BE2C (cell line): Measurements from ENCODE around the gene ADSL.

ENCODE experiments used
- DNase-seq: peaks from one replicate; pipeline ENCODE4 v3.0.0-alpha.2; 2020
- H3K27me3 ChIP-seq: fragments of 250-450 bp; sonication (Bioruptor Pico); 2 replicates; pipeline ENCODE4 v1.5.1; 2020; ENCODE audit warnings: mild to moderate bottlenecking
- H3K36me3 ChIP-seq: fragments of 250-450 bp; sonication (Bioruptor Pico); 2 replicates; pipeline ENCODE4 v1.5.1; 2020; ENCODE audit warnings: mild to moderate bottlenecking
- H3K4me1 ChIP-seq: fragments of 250-450 bp; sonication (Bioruptor Pico); 2 replicates; pipeline ENCODE4 v1.5.1; 2020
- H3K4me3 ChIP-seq: 2 replicates; pipeline ENCODE4 v1.5.1; 2011; ENCODE audit warnings: low read depth, low read length
- H3K9me3 ChIP-seq: fragments of 250-450 bp; sonication (Bioruptor Pico); 2 replicates; pipeline ENCODE4 v1.5.1; 2020
- TF ChIP-seq, protein P1 (sequence below): IDR thresholded peaks from 2 replicates; pipeline ENCODE4 v1.5.1; 2012; ENCODE audit warnings: mild to moderate bottlenecking, low read depth, low read length

The ADSL gene

DNA sequence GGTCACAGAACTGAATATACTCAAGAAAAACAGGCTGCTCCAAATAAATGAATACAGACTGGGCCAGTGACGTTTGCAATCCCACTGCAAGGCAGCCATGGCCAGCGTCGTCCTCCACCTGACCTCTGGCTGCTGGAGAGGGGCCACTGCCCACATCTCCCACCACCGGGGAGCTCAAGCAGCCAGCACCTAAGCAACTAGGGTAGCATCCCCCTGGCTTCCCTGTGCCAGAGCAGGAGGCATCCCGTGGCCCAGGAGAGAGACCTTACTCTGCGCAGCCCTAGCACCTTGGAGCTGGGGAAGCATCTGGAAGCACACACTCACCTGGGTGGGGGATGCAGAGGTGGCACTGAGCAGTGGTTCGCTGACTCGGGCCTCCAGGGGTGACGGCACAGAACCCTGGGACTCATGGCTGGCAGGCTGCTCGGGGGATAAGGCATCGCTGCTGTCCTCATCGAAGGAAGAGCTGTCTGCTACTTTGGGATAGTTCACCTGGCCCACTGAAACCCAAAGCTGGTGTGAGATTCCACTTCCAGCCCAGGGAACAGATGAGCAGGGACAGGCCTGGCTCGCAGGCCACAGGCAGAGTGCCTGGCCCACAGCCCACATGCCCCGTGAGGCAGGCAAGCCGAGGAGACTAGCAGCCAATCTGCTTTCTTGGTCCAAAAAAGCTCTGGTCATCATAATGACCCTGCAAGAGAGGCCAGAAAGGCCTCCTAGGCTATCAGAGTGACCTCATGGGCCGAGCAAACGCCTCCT, 77.8 kb downstream of the ADSL start:
- TF ChIP-seq, protein P1, sequence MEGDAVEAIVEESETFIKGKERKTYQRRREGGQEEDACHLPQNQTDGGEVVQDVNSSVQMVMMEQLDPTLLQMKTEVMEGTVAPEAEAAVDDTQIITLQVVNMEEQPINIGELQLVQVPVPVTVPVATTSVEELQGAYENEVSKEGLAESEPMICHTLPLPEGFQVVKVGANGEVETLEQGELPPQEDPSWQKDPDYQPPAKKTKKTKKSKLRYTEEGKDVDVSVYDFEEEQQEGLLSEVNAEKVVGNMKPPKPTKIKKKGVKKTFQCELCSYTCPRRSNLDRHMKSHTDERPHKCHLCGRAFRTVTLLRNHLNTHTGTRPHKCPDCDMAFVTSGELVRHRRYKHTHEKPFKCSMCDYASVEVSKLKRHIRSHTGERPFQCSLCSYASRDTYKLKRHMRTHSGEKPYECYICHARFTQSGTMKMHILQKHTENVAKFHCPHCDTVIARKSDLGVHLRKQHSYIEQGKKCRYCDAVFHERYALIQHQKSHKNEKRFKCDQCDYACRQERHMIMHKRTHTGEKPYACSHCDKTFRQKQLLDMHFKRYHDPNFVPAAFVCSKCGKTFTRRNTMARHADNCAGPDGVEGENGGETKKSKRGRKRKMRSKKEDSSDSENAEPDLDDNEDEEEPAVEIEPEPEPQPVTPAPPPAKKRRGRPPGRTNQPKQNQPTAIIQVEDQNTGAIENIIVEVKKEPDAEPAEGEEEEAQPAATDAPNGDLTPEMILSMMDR: no peak
- Histone ChIP-seq H3K4me1 (peaks cover under 1% of the 10 kb centered on the region), H3K9me3 (no peaks in the 10 kb centered on the region), H3K27me3 (no peaks in the 10 kb centered on the region), H3K36me3 (peaks cover 21% of the 10 kb centered on the region), H3K4me3 (no peak overlapping the region)
- no peak for DNase-seq

DNA sequence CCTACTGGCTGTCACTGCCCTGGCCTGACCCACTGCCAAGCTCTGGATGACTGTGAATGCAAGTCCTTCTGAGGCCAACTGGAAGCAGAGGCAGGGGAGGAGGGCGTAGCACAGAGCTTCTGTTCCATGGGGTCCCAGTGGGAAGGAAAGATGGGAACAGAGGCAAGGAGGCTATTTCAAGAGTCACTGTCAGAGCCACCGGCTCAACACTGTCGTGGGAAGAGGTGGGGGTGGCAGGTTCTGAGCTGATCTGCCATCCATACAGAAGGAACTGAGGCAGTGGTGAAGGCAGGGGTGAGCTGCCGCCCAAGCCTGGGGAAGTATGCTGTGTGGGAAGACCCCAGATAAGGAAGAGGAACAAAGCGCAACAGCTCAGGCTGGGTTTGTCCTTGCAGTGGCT, 78.8 kb downstream of the ADSL start:
- Histone ChIP-seq H3K36me3 (peaks cover 22% of the 10 kb centered on the region), H3K4me1 (no peaks in the 10 kb centered on the region), H3K27me3 (no peaks in the 10 kb centered on the region), H3K4me3 (no peak overlapping the region), H3K9me3 (no peaks in the 10 kb centered on the region)
- DNase-seq: no peak
- TF ChIP-seq, protein P1: no peak

DNA sequence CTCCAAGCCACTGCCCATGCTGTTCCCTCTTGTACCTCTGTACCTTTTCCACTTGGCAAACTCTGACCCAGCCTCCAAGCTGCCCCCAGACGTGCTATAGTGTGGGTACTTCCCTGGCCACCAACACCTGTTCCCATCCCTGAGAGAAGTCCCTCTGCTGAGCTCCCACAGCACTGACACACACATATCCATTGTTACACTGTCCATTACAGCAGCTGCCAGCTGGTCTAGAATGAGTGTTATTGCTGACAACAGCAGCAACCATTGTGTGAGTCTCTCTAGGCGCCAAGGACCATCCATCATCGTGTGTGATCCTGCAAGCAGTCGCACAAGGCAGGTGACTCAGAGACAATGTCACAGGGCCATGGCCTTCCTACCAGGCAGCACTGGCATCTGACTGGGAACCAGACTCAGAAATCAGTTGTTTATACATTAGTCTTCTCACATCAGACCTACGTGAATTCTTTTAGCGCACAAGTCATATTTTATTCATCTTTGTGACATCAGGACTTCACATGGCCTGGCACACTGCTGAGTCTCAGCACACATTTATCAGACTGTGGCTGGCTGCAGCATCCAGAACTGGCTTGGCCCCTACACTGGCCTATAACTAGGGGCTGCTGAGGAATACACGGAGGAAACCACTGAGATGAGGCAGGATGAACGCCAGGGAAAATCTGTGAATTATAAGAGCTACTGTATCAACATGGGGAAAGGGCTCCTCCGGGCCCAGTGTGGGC, 80.5 kb downstream of the ADSL start:
- Histone ChIP-seq H3K36me3 (peaks cover 16% of the 10 kb centered on the region), H3K9me3 (no peaks in the 10 kb centered on the region), H3K27me3 (no peaks in the 10 kb centered on the region), H3K4me3 (no peak overlapping the region), H3K4me1 (no peaks in the 10 kb centered on the region)
- TF ChIP-seq, protein P1: no peak
- DNase-seq: no peak

DNA sequence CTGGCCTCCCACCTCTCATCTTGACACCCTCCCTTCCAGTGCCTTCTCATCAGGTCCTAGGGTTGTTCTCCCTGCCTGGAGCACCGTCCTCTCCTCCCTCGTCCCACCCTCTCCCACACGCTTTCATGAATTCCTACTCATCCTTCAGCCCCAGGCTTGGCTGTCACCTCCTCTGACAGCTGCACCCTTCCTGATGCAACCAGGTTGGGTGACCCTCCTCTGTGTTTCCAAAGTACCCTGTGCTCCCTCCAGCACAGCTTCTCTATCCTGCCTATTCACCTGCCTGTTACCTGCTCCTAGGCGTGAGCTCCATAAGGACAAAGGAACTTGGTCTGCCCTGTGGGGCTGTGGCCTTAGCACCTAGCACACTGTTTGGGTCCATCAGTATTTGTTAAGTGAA, 82.5 kb downstream of the ADSL start:
- Histone ChIP-seq H3K27me3 (no peaks in the 10 kb centered on the region), H3K36me3 (peaks cover 16% of the 10 kb centered on the region), H3K9me3 (no peaks in the 10 kb centered on the region), H3K4me3 (no peak overlapping the region), H3K4me1 (no peaks in the 10 kb centered on the region)
- no peak for DNase-seq
- TF ChIP-seq, protein P1: no peak

DNA sequence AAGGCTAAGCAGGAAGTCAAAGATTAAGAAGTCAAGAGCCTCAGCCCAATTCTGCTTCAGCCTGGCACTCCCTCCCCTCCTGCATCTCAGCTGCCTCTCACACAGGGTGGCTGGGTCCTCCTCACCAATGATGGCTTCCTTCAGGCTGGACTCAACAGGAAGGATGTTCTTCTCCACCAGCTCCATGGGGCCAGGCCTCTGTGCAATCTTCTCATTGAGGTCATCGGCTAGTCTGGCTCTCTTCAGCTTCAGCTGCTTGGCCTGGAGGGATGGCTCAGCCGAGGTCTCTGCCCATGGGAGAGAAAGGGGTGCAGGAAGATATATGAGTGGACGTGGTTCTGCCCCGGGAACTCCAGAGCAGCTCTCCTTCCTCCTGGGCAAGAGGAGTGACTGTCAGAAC, 83.2 kb downstream of the ADSL start:
- Histone ChIP-seq H3K27me3 (no peaks in the 10 kb centered on the region), H3K4me3 (no peak overlapping the region), H3K9me3 (no peaks in the 10 kb centered on the region), H3K36me3 (peaks cover 18% of the 10 kb centered on the region), H3K4me1 (no peaks in the 10 kb centered on the region)
- TF ChIP-seq, protein P1: no peak
- DNase-seq: no peak

DNA sequence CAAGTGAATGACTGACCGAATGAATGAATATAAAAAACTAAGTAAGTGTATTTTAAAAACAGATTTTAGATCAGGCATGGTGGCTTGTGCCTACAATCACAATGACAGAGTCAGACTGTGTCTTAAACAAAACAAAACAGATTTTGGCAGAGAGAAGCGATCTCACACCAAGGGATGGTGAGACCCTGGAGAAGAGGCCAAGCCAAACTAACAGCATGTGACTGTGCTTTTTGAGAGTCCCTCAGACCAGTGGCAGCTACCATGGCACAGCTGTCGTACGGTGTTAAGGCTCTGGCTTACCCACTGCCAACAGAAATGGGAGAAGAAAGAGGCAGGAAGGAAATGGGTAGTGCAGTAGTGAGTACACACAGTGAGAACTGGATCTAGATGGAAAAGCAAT, 84.7 kb downstream of the ADSL start:
- peaks cover 16% of the 10 kb centered on the region for H3K36me3 ChIP-seq

More for the DNA sequence above, 84.7 kb downstream of the ADSL start:
- DNase-seq: no peak
- no peaks in the 10 kb centered on the region for H3K4me1 ChIP-seq
- TF ChIP-seq, protein P1: no peak
- no peaks in the 10 kb centered on the region for H3K9me3 ChIP-seq
- no peaks in the 10 kb centered on the region for H3K27me3 ChIP-seq
- no peak overlapping the region for H3K4me3 ChIP-seq
